H1 (cell line): Measurements from ENCODE around the gene BACE2. TPM values are rescaled to one million over a fixed set of nuclear protein-coding genes. Genes with fewer than 3 reads are reported as not detected.

ENCODE experiments used
- BRCA1 ChIP-seq: IDR thresholded peaks from 2 replicates; pipeline ENCODE4 v1.6.1; 2012; ENCODE audit warnings: low read depth, low read length, improper control_type of control experiment
- JUND ChIP-seq: IDR thresholded peaks from 2 replicates; pipeline ENCODE4 v1.6.1; 2011; ENCODE audit warnings: mild to moderate bottlenecking, improper control_type of control experiment, low read length
- KDM4A ChIP-seq: IDR thresholded peaks from one replicate; pipeline ENCODE4 v1.7.1; 2012; ENCODE audit warnings: low read depth, mild to moderate bottlenecking, moderate library complexity, low read length, inconsistent platforms; ENCODE audit not compliant: severe bottlenecking
- PHF8 ChIP-seq: fragments of 200-600 bp; sonication (generic); conservative IDR thresholded peaks from 2 replicates; pipeline ENCODE4 v1.7.1; 2012; ENCODE audit warnings: low read depth, mild to moderate bottlenecking, inconsistent platforms, low read length, moderate library complexity
- POLR2AphosphoS5 ChIP-seq: IDR thresholded peaks from 2 replicates; pipeline ENCODE4 v1.6.1; 2011; ENCODE audit warnings: low read depth, low read length
- RXRA ChIP-seq: IDR thresholded peaks from 2 replicates; pipeline ENCODE4 v1.6.1; 2011; ENCODE audit warnings: low read depth, mild to moderate bottlenecking, low read length, moderate library complexity; ENCODE audit not compliant: insufficient read depth
- SAP30 ChIP-seq: fragments of 300-600 bp; sonication (generic); IDR thresholded peaks from 2 replicates; pipeline ENCODE4 v1.7.1; 2012; ENCODE audit warnings: low read length, moderate library complexity, mild to moderate bottlenecking, inconsistent platforms; ENCODE audit not compliant: insufficient read depth, insufficient replicate concordance
- SIX5 ChIP-seq: IDR thresholded peaks from 2 replicates; pipeline ENCODE4 v1.6.1; 2011; ENCODE audit warnings: mild to moderate bottlenecking, low read depth, low read length
- TBP ChIP-seq: IDR thresholded peaks from 2 replicates; pipeline ENCODE4 v1.6.1; 2011; ENCODE audit warnings: low read depth, low read length, improper control_type of control experiment
- polyA plus RNA-seq, 7 experiments: library from polyadenylated mRNA; depleted of rRNA in 3 of 7; stranded (reverse) in 5 of 7; unstranded in 2 of 7; fragments of >200 nt in 5 of 7; fragments of 200-250 nt in 2 of 7; gene quantifications; 1 replicate in 5 of 7; 2 replicates in 1 of 7; 4 replicates in 1 of 7; pipeline versions ENCODE4 v1.2.1 to v1.2.3, GENCODE V29; 2011 to 2013; ENCODE audit warnings: missing spikeins in 2 of 7, mixed read lengths in 2 of 7
- total RNA-seq: library from RNA; stranded (reverse); fragmentation: NEBNext Ultra II Directional; extraction: Animal tissue kit (Norgen Biotek cat#: 25700); gene quantifications from 2 replicates; pipeline ENCODE4 v1.2.1, GENCODE V29; 2021
- TF ChIP-seq, protein P1 (sequence below): fragments of 300-600 bp; sonication (generic); IDR thresholded peaks from 2 replicates; pipeline ENCODE4 v1.7.1; 2012; ENCODE audit warnings: low read length, moderate library complexity, mild to moderate bottlenecking, inconsistent platforms; ENCODE audit not compliant: insufficient replicate concordance

Gene BACE2
- total and polyA plus RNA-seq, 2 of the 8 experiments (the other 6 are each of a cell fraction or from before 2014, with no cell fraction given), result 8.1 to 10.9 TPM

DNA sequence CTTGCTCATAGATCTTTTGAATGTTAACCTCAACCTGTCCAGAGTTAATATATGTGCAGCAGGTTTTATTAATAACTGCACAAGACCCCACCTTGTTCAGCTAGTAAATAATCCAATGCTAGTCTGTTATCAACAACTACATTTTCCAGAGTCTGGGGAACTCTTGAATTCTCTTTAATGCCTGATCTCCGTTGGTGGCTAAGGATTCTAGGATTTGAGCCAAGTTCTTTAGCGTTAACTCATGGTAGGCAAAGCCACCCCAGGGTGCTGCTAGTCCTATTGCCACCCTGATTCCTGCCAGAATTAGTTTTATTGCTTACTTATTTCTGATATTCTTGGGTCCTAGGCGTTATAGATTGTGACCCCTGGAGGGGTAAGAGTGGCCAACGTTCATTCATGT lies 12.8 kb downstream of the BACE2 start (continued):
- TF ChIP-seq, protein P1, sequence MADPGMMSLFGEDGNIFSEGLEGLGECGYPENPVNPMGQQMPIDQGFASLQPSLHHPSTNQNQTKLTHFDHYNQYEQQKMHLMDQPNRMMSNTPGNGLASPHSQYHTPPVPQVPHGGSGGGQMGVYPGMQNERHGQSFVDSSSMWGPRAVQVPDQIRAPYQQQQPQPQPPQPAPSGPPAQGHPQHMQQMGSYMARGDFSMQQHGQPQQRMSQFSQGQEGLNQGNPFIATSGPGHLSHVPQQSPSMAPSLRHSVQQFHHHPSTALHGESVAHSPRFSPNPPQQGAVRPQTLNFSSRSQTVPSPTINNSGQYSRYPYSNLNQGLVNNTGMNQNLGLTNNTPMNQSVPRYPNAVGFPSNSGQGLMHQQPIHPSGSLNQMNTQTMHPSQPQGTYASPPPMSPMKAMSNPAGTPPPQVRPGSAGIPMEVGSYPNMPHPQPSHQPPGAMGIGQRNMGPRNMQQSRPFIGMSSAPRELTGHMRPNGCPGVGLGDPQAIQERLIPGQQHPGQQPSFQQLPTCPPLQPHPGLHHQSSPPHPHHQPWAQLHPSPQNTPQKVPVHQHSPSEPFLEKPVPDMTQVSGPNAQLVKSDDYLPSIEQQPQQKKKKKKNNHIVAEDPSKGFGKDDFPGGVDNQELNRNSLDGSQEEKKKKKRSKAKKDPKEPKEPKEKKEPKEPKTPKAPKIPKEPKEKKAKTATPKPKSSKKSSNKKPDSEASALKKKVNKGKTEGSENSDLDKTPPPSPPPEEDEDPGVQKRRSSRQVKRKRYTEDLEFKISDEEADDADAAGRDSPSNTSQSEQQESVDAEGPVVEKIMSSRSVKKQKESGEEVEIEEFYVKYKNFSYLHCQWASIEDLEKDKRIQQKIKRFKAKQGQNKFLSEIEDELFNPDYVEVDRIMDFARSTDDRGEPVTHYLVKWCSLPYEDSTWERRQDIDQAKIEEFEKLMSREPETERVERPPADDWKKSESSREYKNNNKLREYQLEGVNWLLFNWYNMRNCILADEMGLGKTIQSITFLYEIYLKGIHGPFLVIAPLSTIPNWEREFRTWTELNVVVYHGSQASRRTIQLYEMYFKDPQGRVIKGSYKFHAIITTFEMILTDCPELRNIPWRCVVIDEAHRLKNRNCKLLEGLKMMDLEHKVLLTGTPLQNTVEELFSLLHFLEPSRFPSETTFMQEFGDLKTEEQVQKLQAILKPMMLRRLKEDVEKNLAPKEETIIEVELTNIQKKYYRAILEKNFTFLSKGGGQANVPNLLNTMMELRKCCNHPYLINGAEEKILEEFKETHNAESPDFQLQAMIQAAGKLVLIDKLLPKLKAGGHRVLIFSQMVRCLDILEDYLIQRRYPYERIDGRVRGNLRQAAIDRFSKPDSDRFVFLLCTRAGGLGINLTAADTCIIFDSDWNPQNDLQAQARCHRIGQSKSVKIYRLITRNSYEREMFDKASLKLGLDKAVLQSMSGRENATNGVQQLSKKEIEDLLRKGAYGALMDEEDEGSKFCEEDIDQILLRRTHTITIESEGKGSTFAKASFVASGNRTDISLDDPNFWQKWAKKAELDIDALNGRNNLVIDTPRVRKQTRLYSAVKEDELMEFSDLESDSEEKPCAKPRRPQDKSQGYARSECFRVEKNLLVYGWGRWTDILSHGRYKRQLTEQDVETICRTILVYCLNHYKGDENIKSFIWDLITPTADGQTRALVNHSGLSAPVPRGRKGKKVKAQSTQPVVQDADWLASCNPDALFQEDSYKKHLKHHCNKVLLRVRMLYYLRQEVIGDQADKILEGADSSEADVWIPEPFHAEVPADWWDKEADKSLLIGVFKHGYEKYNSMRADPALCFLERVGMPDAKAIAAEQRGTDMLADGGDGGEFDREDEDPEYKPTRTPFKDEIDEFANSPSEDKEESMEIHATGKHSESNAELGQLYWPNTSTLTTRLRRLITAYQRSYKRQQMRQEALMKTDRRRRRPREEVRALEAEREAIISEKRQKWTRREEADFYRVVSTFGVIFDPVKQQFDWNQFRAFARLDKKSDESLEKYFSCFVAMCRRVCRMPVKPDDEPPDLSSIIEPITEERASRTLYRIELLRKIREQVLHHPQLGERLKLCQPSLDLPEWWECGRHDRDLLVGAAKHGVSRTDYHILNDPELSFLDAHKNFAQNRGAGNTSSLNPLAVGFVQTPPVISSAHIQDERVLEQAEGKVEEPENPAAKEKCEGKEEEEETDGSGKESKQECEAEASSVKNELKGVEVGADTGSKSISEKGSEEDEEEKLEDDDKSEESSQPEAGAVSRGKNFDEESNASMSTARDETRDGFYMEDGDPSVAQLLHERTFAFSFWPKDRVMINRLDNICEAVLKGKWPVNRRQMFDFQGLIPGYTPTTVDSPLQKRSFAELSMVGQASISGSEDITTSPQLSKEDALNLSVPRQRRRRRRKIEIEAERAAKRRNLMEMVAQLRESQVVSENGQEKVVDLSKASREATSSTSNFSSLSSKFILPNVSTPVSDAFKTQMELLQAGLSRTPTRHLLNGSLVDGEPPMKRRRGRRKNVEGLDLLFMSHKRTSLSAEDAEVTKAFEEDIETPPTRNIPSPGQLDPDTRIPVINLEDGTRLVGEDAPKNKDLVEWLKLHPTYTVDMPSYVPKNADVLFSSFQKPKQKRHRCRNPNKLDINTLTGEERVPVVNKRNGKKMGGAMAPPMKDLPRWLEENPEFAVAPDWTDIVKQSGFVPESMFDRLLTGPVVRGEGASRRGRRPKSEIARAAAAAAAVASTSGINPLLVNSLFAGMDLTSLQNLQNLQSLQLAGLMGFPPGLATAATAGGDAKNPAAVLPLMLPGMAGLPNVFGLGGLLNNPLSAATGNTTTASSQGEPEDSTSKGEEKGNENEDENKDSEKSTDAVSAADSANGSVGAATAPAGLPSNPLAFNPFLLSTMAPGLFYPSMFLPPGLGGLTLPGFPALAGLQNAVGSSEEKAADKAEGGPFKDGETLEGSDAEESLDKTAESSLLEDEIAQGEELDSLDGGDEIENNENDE, result no peak
- no peak for TF ChIP-seq TBP
- TF ChIP-seq SIX5, result no peak
- no peak for TF ChIP-seq SAP30
- TF ChIP-seq BRCA1, result no peak
- TF ChIP-seq POLR2AphosphoS5, result no peak
- TF ChIP-seq PHF8, result no peak
- TF ChIP-seq JUND, result no peak
- no peak for TF ChIP-seq KDM4A
- no peak for TF ChIP-seq RXRA
